Measurements from ENCODE around the gene CRAMP1. TPM values are rescaled to one million over a fixed set of nuclear protein-coding genes. Genes with fewer than 3 reads are reported as not detected.
"Not testable (repeated sequence)": the region's sequence is repeated elsewhere in the genome, so short reads cannot be mapped to it uniquely, and the experiment has no call there.

Gene CRAMP1
- total RNA-seq, 1 donor from 2014 or later = 18.0 TPM

- Mint-ChIP-seq H3K4me1 (ENCODE audit: low read depth, unreplicated experiment) (peaks cover 24% of the 10 kb centered on the region), H3K36me3 (ENCODE audit: low read depth, unreplicated experiment) (no peaks in the 10 kb centered on the region), H3K27ac (ENCODE audit: unreplicated experiment) (peak overlapping the region; percentile 1), H3K27me3 (ENCODE audit: low read depth, unreplicated experiment) (no peaks in the 10 kb centered on the region), H3K9me3 (ENCODE audit: unreplicated experiment) (no peaks in the 10 kb centered on the region), H3K4me3 (ENCODE audit: unreplicated experiment) (peak overlapping the region; percentile 36)
- Histone ChIP-seq H3K27me3 (ENCODE audit: insufficient read depth, low read length) (no peaks in the 10 kb centered on the region), H3K27ac (ENCODE audit: low read depth, low read length) (no peak overlapping the region), H3K9me3 (ENCODE audit: insufficient read depth, low read depth, low read length) (no peaks in the 10 kb centered on the region), H3K36me3 (ENCODE audit: insufficient read depth, low read length) (no peaks in the 10 kb centered on the region), H3K9ac (ENCODE audit: low read length) (peak overlapping the region; percentile 39), H3K79me2 (ENCODE audit: insufficient read depth, low read length) (peaks cover 99% of the 10 kb centered on the region), H3K4me2 (ENCODE audit: low read length) (peak overlapping the region; percentile 64), H3K4me3 (ENCODE audit: insufficient read depth, low read depth, low read length) (no peak overlapping the region), H4K20me1 (ENCODE audit: insufficient read depth, low read length) (peaks cover 86% of the 10 kb centered on the region), H2AFZ (ENCODE audit: low read depth, low read length) (no peak overlapping the region), H3K4me1 (ENCODE audit: insufficient read depth, low read length) (peaks cover 29% of the 10 kb centered on the region)
- TF ChIP-seq CTCF (IDR thresholded peaks at IDR 0.05; ENCODE audit: insufficient read depth, low read depth, low read length) (no peak), EZH2 (IDR thresholded peaks at IDR 0.05; ENCODE audit: insufficient read depth, low read length) (no peak)
- no peak for DNase-seq (ENCODE audit: low read depth)
- FAIRE-seq = no peak
Observed at GRCh38 chr16:1713331-1713730, 101.2 kb downstream of the CRAMP1 start.

GRCh38 chr16:1713933-1714332, 101.8 kb downstream of the CRAMP1 start:
- DNase-seq (ENCODE audit: low read depth) (no peak), FAIRE-seq (no peak)
- Histone ChIP-seq H4K20me1 (ENCODE audit: insufficient read depth, low read length) (peaks cover 84% of the 10 kb centered on the region), H3K27me3 (ENCODE audit: insufficient read depth, low read length) (no peaks in the 10 kb centered on the region), H3K9me3 (ENCODE audit: insufficient read depth, low read depth, low read length) (no peaks in the 10 kb centered on the region), H2AFZ (ENCODE audit: low read depth, low read length) (no peak overlapping the region), H3K9ac (ENCODE audit: low read length) (no peak overlapping the region), H3K79me2 (ENCODE audit: insufficient read depth, low read length) (peaks cover 99% of the 10 kb centered on the region), H3K36me3 (ENCODE audit: insufficient read depth, low read length) (no peaks in the 10 kb centered on the region), H3K4me1 (ENCODE audit: insufficient read depth, low read length) (peaks cover 24% of the 10 kb centered on the region), H3K27ac (ENCODE audit: low read depth, low read length) (no peak overlapping the region), H3K4me2 (ENCODE audit: low read length) (peak overlapping the region; percentile 15), H3K4me3 (ENCODE audit: insufficient read depth, low read depth, low read length) (no peak overlapping the region)
- Mint-ChIP-seq H3K9me3 (ENCODE audit: unreplicated experiment) (no peaks in the 10 kb centered on the region), H3K36me3 (ENCODE audit: low read depth, unreplicated experiment) (no peaks in the 10 kb centered on the region), H3K27ac (ENCODE audit: unreplicated experiment) (no peak overlapping the region), H3K4me1 (ENCODE audit: low read depth, unreplicated experiment) (peaks cover 18% of the 10 kb centered on the region), H3K27me3 (ENCODE audit: low read depth, unreplicated experiment) (no peaks in the 10 kb centered on the region), H3K4me3 (ENCODE audit: unreplicated experiment) (no peak overlapping the region)
- TF ChIP-seq CTCF (IDR thresholded peaks at IDR 0.05; ENCODE audit: insufficient read depth, low read depth, low read length) (no peak), EZH2 (IDR thresholded peaks at IDR 0.05; ENCODE audit: insufficient read depth, low read length) (no peak)

- Histone ChIP-seq H3K79me2 (ENCODE audit: insufficient read depth, low read length) (peaks cover 97% of the 10 kb centered on the region), H3K4me3 (ENCODE audit: insufficient read depth, low read depth, low read length) (no peak overlapping the region), H3K4me1 (ENCODE audit: insufficient read depth, low read length) (peaks cover 18% of the 10 kb centered on the region), H3K36me3 (ENCODE audit: insufficient read depth, low read length) (no peaks in the 10 kb centered on the region), H2AFZ (ENCODE audit: low read depth, low read length) (no peak overlapping the region), H3K9ac (ENCODE audit: low read length) (no peak overlapping the region), H4K20me1 (ENCODE audit: insufficient read depth, low read length) (peaks cover 85% of the 10 kb centered on the region), H3K27ac (ENCODE audit: low read depth, low read length) (no peak overlapping the region), H3K4me2 (ENCODE audit: low read length) (no peak overlapping the region), H3K27me3 (ENCODE audit: insufficient read depth, low read length) (no peaks in the 10 kb centered on the region), H3K9me3 (ENCODE audit: insufficient read depth, low read depth, low read length) (no peaks in the 10 kb centered on the region)
- Mint-ChIP-seq H3K27me3 (ENCODE audit: low read depth, unreplicated experiment) (no peaks in the 10 kb centered on the region), H3K27ac (ENCODE audit: unreplicated experiment) (no peak overlapping the region), H3K4me3 (ENCODE audit: unreplicated experiment) (no peak overlapping the region), H3K4me1 (ENCODE audit: low read depth, unreplicated experiment) (peaks cover 8% of the 10 kb centered on the region), H3K9me3 (ENCODE audit: unreplicated experiment) (no peaks in the 10 kb centered on the region), H3K36me3 (ENCODE audit: low read depth, unreplicated experiment) (peaks cover under 1% of the 10 kb centered on the region)
- FAIRE-seq (no peak), DNase-seq (ENCODE audit: low read depth) (no peak)
- no peak for TF ChIP-seq EZH2 (IDR thresholded peaks at IDR 0.05; ENCODE audit: insufficient read depth, low read length)
- TF ChIP-seq CTCF (IDR thresholded peaks at IDR 0.05; ENCODE audit: insufficient read depth, low read depth, low read length) = no peak
Observed at GRCh38 chr16:1715220-1715619, 103.1 kb downstream of the CRAMP1 start.

GRCh38 chr16:1718236-1718635, 106.1 kb downstream of the CRAMP1 start:
- H3K36me3 Mint-ChIP-seq (ENCODE audit: low read depth, unreplicated experiment); FAIRE-seq; H3K27me3 Mint-ChIP-seq (ENCODE audit: low read depth, unreplicated experiment); H3K9ac ChIP-seq (ENCODE audit: low read length); H3K4me2 ChIP-seq (ENCODE audit: low read length); H3K36me3 ChIP-seq (ENCODE audit: insufficient read depth, low read length); H3K4me3 Mint-ChIP-seq (ENCODE audit: unreplicated experiment); DNase-seq (ENCODE audit: low read depth); H3K27ac Mint-ChIP-seq (ENCODE audit: unreplicated experiment); H3K4me3 ChIP-seq (ENCODE audit: insufficient read depth, low read depth, low read length); H3K9me3 Mint-ChIP-seq (ENCODE audit: unreplicated experiment); H2AFZ ChIP-seq (ENCODE audit: low read depth, low read length); H3K9me3 ChIP-seq (ENCODE audit: insufficient read depth, low read depth, low read length); H3K27me3 ChIP-seq (ENCODE audit: insufficient read depth, low read length); H3K4me1 Mint-ChIP-seq (ENCODE audit: low read depth, unreplicated experiment); H3K27ac ChIP-seq (ENCODE audit: low read depth, low read length): not testable (repeated sequence)
- H4K20me1 ChIP-seq (ENCODE audit: insufficient read depth, low read length) = peaks cover 73% of the 10 kb centered on the region
- H3K4me1 ChIP-seq (ENCODE audit: insufficient read depth, low read length) = peaks cover 15% of the 10 kb centered on the region
- H3K79me2 ChIP-seq (ENCODE audit: insufficient read depth, low read length) = peaks cover 86% of the 10 kb centered on the region
